RPMI8226 (cell line): ENCODE data around the gene VTCN1.
"Not testable (repeated sequence)": the region's sequence is repeated elsewhere in the genome, so short reads cannot be mapped to it uniquely, and the experiment has no call there.

ENCODE experiments used
- DNase-seq: peaks from one replicate; pipeline ENCODE4 v3.0.0-alpha.2; 2015

The VTCN1 gene

GRCh38 chr1:117162816-117163215 lies 47.9 kb downstream of the VTCN1 start:
- DNase-seq, result no peak

GRCh38 chr1:117161887-117162286 lies 48.8 kb downstream of the VTCN1 start:
- no peak for DNase-seq

- not testable (repeated sequence) for DNase-seq
These were observed 59.4 kb downstream of the VTCN1 start for GRCh38 chr1:117151305-117151704.

GRCh38 chr1:117150316-117150715 lies 60.4 kb downstream of the VTCN1 start:
- DNase-seq, result no peak

- DNase-seq, result no peak
These were observed 62.7 kb downstream of the VTCN1 start for GRCh38 chr1:117147856-117148588.

- no peak for DNase-seq
These were observed 63.3 kb downstream of the VTCN1 start for GRCh38 chr1:117147341-117147831.

GRCh38 chr1:117146575-117147340 lies 64.0 kb downstream of the VTCN1 start:
- DNase-seq, result no peak

- no peak for DNase-seq
These were observed 64.7 kb downstream of the VTCN1 start for GRCh38 chr1:117146072-117146471.

GRCh38 chr1:117143871-117144270 lies 66.9 kb downstream of the VTCN1 start:
- DNase-seq, result no peak

GRCh38 chr1:117143172-117143571 lies 67.6 kb downstream of the VTCN1 start:
- DNase-seq, result no peak

- DNase-seq, result no peak
These were observed 68.5 kb downstream of the VTCN1 start for GRCh38 chr1:117142200-117142599.

- no peak for DNase-seq
These were observed 72.2 kb downstream of the VTCN1 start for GRCh38 chr1:117138561-117138960.

GRCh38 chr1:117138106-117138505 lies 72.6 kb downstream of the VTCN1 start:
- no peak for DNase-seq

- DNase-seq, result no peak
These were observed 73.4 kb downstream of the VTCN1 start for GRCh38 chr1:117137281-117137855.

- no peak for DNase-seq
These were observed 74.0 kb downstream of the VTCN1 start for GRCh38 chr1:117136749-117137148.

GRCh38 chr1:117135329-117135728 lies 75.4 kb downstream of the VTCN1 start:
- no peak for DNase-seq

GRCh38 chr1:117130526-117130925 lies 80.2 kb downstream of the VTCN1 start:
- DNase-seq, result no peak

- peak; percentile 4 for DNase-seq
These were observed 82.2 kb downstream of the VTCN1 start for GRCh38 chr1:117128323-117129079.

- no peak for DNase-seq
These were observed 82.9 kb downstream of the VTCN1 start for GRCh38 chr1:117127795-117128194.

- no peak for DNase-seq
These were observed 86.1 kb downstream of the VTCN1 start for GRCh38 chr1:117124661-117125060.

- DNase-seq, result no peak
These were observed 87.5 kb downstream of the VTCN1 start for GRCh38 chr1:117123274-117123673.

GRCh38 chr1:117122330-117123025 lies 88.2 kb downstream of the VTCN1 start:
- no peak for DNase-seq
